Calu3 (cell line): ENCODE data around the gene LMTK2. TPM values are rescaled to one million over a fixed set of nuclear protein-coding genes. Genes with fewer than 3 reads are reported as not detected.

ENCODE experiments used
- BruUV-seq: library from RNA; stranded (reverse); fragments of 400-500 nt; replicated peaks from 2 replicates; lab custom pipeline; 2021; lab: Mats Ljungman, UMichigan
- CTCF ChIA-PET: fragments of 300-600 bp; sonication (Branson Sonifier 250); formaldehyde crosslinking; loops from one replicate; lab custom pipeline; 2022; ENCODE audit warnings: antibody characterized with exemption; lab: Charles Lee
- DNase-seq: peaks from one replicate; pipeline ENCODE4 v3.0.0; 2022
- H3K27ac Mint-ChIP-seq: one replicate; pipeline ENCODE4 v1.8.0; 2022; ENCODE audit warnings: mixed read lengths; ENCODE audit not compliant: unreplicated experiment
- H3K27me3 Mint-ChIP-seq: one replicate; pipeline ENCODE4 v1.8.0; 2022; ENCODE audit warnings: mixed read lengths; ENCODE audit not compliant: unreplicated experiment
- H3K36me3 Mint-ChIP-seq: one replicate; pipeline ENCODE4 v1.8.0; 2022; ENCODE audit warnings: mild to moderate bottlenecking, moderate library complexity, mixed read lengths; ENCODE audit not compliant: insufficient read depth, unreplicated experiment
- H3K4me1 Mint-ChIP-seq: one replicate; pipeline ENCODE4 v1.8.0; 2022; ENCODE audit warnings: mild to moderate bottlenecking, low read depth, mixed read lengths; ENCODE audit not compliant: unreplicated experiment
- H3K4me3 Mint-ChIP-seq: one replicate; pipeline ENCODE4 v1.8.0; 2022; ENCODE audit warnings: mild to moderate bottlenecking, low read depth, moderate library complexity, mixed read lengths; ENCODE audit not compliant: unreplicated experiment
- H3K9me3 Mint-ChIP-seq: one replicate; pipeline ENCODE4 v1.8.0; 2022; ENCODE audit warnings: low read depth, mixed read lengths; ENCODE audit not compliant: unreplicated experiment
- intact Hi-C: fragments of 100-400 bp; cut with micrococcal nuclease; formaldehyde crosslinking; loops from one replicate; pipeline ENCODE4 v1.10.0; 2022; ENCODE audit not compliant: unreplicated experiment
- total RNA-seq: library from RNA; stranded (reverse); gene quantifications from 2 replicates; pipeline ENCODE4 v1.2.3, GENCODE V29; 2022
- TF ChIP-seq, protein P1 (sequence below): fragments of 200-600 bp; IDR thresholded peaks from one replicate; pipeline ENCODE4 v1.8.0; 2022; ENCODE audit warnings: antibody characterized with exemption; ENCODE audit not compliant: unreplicated experiment

The LMTK2 gene
- total RNA-seq, 1 experiment from 2014 or later = 29.9 TPM

GRCh38 chr7:98244871-98245270, 138.2 kb downstream of the LMTK2 start:
- TF ChIP-seq, protein P1, sequence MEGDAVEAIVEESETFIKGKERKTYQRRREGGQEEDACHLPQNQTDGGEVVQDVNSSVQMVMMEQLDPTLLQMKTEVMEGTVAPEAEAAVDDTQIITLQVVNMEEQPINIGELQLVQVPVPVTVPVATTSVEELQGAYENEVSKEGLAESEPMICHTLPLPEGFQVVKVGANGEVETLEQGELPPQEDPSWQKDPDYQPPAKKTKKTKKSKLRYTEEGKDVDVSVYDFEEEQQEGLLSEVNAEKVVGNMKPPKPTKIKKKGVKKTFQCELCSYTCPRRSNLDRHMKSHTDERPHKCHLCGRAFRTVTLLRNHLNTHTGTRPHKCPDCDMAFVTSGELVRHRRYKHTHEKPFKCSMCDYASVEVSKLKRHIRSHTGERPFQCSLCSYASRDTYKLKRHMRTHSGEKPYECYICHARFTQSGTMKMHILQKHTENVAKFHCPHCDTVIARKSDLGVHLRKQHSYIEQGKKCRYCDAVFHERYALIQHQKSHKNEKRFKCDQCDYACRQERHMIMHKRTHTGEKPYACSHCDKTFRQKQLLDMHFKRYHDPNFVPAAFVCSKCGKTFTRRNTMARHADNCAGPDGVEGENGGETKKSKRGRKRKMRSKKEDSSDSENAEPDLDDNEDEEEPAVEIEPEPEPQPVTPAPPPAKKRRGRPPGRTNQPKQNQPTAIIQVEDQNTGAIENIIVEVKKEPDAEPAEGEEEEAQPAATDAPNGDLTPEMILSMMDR = no peak
- CTCF ChIA-PET = no interaction called here
- no peak overlapping the region for H3K27ac Mint-ChIP-seq
- H3K4me1 Mint-ChIP-seq = peaks cover 8% of the 10 kb centered on the region
- H3K27me3 Mint-ChIP-seq = no peaks in the 10 kb centered on the region
- H3K9me3 Mint-ChIP-seq = no peaks in the 10 kb centered on the region
- H3K4me3 Mint-ChIP-seq = no peak overlapping the region
- no TSS peak for BruUV-seq
- no peaks in the 10 kb centered on the region for H3K36me3 Mint-ChIP-seq
- no peak for DNase-seq
- intact Hi-C loops = no loop called here

DNA sequence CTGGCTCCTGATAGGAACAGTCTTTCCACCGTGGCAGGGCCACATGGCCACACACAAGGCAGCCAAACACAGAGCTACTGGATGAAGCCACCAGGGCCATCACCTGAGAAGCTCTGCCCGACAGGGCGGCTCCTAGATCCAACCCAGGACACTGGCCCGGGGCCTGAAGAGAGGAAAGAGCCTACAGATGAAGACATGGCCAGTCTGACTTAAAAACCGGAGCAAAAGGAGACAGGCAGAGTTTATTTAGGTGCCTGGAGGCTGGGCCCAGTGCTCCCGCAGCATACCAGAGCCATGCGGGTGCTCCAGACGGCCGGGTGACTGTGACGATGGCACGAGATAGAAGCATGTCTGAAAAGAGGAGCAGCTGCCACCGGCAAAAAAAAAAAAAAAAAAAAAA, 141.5 kb downstream of the LMTK2 start:
- CTCF ChIA-PET = no interaction called here
- Mint-ChIP-seq H3K27ac (no peak overlapping the region), H3K9me3 (no peaks in the 10 kb centered on the region), H3K36me3 (peaks cover 17% of the 10 kb centered on the region), H3K27me3 (no peaks in the 10 kb centered on the region), H3K4me1 (peaks cover 8% of the 10 kb centered on the region), H3K4me3 (no peak overlapping the region)
- TF ChIP-seq, protein P1 = no peak
- DNase-seq = no peak
- intact Hi-C loops = no loop called here
- BruUV-seq = no TSS peak

- no peaks in the 10 kb centered on the region for H3K27me3 Mint-ChIP-seq
- peaks cover 17% of the 10 kb centered on the region for H3K36me3 Mint-ChIP-seq
- H3K4me3 Mint-ChIP-seq = no peak overlapping the region
- BruUV-seq = no TSS peak
- peaks cover 8% of the 10 kb centered on the region for H3K4me1 Mint-ChIP-seq
- CTCF ChIA-PET = interaction anchor here (0.6 kb wide), 1 partner anchor 17 kb away, joined by 4 read pairs; no protein-coding TSS in a partner anchor
- TF ChIP-seq, protein P1 = no peak
- DNase-seq = no peak
- no peak overlapping the region for H3K27ac Mint-ChIP-seq
- H3K9me3 Mint-ChIP-seq = no peaks in the 10 kb centered on the region
- intact Hi-C loops = no loop called here
Observed at GRCh38 chr7:98249106-98249505, 142.4 kb downstream of the LMTK2 start.

DNA sequence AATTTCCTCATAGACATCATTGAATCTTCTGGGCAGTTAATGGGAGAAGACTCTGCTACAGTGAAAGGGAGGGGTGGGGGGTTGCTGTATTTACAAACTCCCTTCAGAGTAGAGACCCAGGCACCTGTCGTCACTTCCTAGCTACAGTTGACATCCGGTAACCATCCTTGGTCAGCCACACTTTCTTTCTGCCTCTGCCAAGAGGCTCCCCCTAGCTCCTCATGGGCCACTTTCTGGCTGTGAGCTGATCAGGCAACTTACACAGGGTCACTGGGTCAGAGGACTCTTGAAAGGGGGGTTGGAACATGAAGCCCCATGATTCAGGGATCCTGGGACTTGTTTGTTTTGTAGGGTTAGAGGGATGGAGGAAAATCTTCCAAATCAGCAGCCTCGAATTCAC, 144.1 kb downstream of the LMTK2 start:
- Mint-ChIP-seq H3K36me3 (peaks cover 17% of the 10 kb centered on the region), H3K4me1 (peaks cover 8% of the 10 kb centered on the region), H3K27me3 (no peaks in the 10 kb centered on the region), H3K4me3 (peak overlapping the region; percentile 100), H3K27ac (peak overlapping the region; percentile 82), H3K9me3 (no peaks in the 10 kb centered on the region)
- CTCF ChIA-PET = no interaction called here
- intact Hi-C loops = no loop called here
- DNase-seq = no peak
- TF ChIP-seq, protein P1 = no peak
- BruUV-seq = TSS peak; percentile 68
